GM12875 (cell line): ENCODE data around the gene LARGE1.

Experiments used
- H3K4me3 ChIP-seq: one replicate; pipeline ENCODE4 v1.5.1; 2011; ENCODE audit warnings: low read depth, low read length, control low read depth
- TF ChIP-seq, protein P1 (sequence below): IDR thresholded peaks from 2 replicates; pipeline ENCODE4 v1.5.1; 2011; ENCODE audit warnings: low read depth, mild to moderate bottlenecking, control low read depth, inconsistent platforms, low read length, moderate library complexity, borderline replicate concordance; ENCODE audit not compliant: insufficient read depth

LARGE1 gene

GRCh38 chr22:33300165-33300564 is 620.1 kb downstream of the LARGE1 start:
- TF ChIP-seq, protein P1, sequence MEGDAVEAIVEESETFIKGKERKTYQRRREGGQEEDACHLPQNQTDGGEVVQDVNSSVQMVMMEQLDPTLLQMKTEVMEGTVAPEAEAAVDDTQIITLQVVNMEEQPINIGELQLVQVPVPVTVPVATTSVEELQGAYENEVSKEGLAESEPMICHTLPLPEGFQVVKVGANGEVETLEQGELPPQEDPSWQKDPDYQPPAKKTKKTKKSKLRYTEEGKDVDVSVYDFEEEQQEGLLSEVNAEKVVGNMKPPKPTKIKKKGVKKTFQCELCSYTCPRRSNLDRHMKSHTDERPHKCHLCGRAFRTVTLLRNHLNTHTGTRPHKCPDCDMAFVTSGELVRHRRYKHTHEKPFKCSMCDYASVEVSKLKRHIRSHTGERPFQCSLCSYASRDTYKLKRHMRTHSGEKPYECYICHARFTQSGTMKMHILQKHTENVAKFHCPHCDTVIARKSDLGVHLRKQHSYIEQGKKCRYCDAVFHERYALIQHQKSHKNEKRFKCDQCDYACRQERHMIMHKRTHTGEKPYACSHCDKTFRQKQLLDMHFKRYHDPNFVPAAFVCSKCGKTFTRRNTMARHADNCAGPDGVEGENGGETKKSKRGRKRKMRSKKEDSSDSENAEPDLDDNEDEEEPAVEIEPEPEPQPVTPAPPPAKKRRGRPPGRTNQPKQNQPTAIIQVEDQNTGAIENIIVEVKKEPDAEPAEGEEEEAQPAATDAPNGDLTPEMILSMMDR: no peak
- no peak overlapping the region for H3K4me3 ChIP-seq

DNA sequence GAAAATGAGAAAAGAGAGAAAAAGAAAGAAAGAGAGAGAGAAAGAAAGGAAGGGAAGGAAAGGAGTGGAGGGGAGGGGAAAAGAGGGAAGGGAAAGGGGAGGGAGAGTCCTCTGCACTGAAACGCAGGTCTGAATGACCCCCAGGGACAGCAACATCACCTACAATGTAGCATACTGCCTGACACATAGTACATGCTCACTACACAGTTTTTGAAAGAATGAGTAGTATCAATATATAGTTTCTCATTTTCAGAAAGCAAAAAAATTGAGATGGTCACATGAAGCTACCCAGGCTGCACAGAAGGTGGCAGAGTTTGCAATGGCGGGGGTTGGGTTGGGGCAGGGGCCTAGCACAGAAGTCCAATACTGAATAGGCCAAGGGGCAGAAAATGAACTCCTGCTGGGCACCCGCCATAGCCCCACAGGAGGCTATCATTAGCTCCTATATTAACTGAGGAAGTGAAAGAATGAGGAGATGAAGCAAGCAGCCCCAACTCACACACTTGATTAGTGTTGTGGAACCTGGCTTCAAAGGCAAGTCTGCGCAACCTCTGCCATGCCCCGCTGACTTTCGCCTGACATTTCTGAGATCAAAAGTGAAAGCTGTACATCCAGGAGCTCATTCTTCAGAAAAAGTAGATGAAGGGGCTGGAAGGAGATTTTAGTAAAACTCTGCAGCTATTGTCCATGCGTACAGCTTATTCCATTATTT is 620.9 kb downstream of the LARGE1 start:
- TF ChIP-seq, protein P1: 0 out of 2 replicates have a peak, but pooled peaks have one; percentile 8
- no peak overlapping the region for H3K4me3 ChIP-seq

- H3K4me3 ChIP-seq: no peak overlapping the region
- TF ChIP-seq, protein P1: no peak
These were observed 623.3 kb downstream of the LARGE1 start for GRCh38 chr22:33296941-33297340.

DNA sequence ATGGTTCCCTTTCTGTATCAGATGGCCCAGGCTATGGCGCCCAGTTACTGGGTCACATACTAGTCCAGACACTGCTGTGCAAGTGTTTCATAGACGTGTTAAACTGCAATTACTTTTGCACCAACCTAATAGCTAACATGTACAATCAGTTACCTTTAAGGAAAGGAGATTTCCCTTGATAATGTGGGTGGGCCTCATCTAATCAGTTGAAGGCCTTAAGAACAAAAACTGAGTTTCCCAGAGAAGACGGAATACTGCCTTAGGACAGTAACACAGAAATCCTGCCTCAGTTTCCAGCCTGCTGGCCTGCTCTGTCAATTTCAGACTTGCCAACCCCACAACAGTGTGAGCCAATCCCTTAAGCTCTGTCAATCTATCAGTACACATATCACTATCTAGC is 632.2 kb downstream of the LARGE1 start:
- no peak overlapping the region for H3K4me3 ChIP-seq
- TF ChIP-seq, protein P1: no peak

DNA sequence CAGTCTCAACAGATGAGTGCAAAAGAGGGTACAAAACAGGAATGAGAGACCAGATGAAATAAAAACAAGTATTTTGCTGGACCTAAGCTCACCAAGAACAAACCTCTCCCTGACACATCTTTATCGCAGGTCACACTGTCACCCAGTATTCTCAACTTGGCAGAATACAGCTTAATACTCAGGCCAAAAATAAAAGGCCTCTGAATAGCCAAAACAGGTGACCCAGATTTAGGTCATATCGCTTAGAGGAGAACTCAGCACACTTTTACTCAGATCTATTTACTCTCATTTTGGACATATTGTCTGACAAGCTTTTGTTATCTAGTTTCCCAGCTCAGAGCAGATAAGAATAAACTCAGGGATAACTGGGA is 645.2 kb downstream of the LARGE1 start:
- H3K4me3 ChIP-seq: no peak overlapping the region
- TF ChIP-seq, protein P1: no peak

- TF ChIP-seq, protein P1: peak; percentile 90
These were observed 645.8 kb downstream of the LARGE1 start for GRCh38 chr22:33274214-33275072.

DNA sequence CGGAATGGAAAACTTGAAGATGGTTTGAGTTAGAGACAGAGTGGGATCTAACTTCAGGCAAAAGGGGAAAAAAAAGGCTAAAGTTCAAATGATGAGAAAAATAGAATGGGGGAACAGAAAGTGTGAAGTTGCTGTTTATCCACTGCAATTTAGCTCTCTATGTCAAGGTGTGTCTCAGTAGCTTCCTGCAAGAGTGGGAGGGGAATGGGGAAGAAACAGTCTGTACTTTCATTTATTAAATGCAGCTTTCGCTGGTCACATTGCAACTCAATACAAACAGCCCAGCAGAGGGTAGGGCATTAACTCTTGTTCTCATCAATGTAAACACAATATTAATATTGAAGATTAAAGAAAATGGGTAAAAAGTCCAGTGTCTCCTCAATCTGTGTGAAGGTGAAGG is 647.4 kb downstream of the LARGE1 start:
- TF ChIP-seq, protein P1: no peak
- H3K4me3 ChIP-seq: no peak overlapping the region

More at GRCh38 chr22:33274214-33275072, 645.8 kb downstream of the LARGE1 start:
- H3K4me3 ChIP-seq: no peak overlapping the region
